Fibroblast of lung (primary cell): ENCODE measurements around the gene FHIP2A. TPM values are rescaled to one million over a fixed set of nuclear protein-coding genes. Genes with fewer than 3 reads are reported as not detected.
A peak's percentile ranks its signal among the peaks of the same experiment; 100 is the strongest.
"Not testable (repeated sequence)": the region's sequence is repeated elsewhere in the genome, so short reads cannot be mapped to it uniquely, and the experiment has no call there.

Experiments used
- DNase-seq, 2 donors: peaks; one replicate each; pipeline versions ENCODE4 v3.0.0 to v3.0.0-alpha.2; 2010; ENCODE audit warnings: low read depth in 2 of 2
- H2AFZ ChIP-seq: 2 replicates; pipeline ENCODE4 v1.5.1; 2012; ENCODE audit warnings: low read length, control low read depth, inconsistent platforms
- H3K27ac ChIP-seq: 2 replicates; pipeline ENCODE4 v1.5.1; 2011; ENCODE audit warnings: low read length, control low read depth; ENCODE audit not compliant: insufficient read depth
- H3K27me3 ChIP-seq: 2 replicates; pipeline ENCODE4 v1.5.1; 2011; ENCODE audit warnings: mild to moderate bottlenecking, low read length; ENCODE audit not compliant: control insufficient read depth, insufficient read depth
- H3K36me3 ChIP-seq: 2 replicates; pipeline ENCODE4 v1.5.1; 2011; ENCODE audit warnings: low read length; ENCODE audit not compliant: control insufficient read depth, insufficient read depth
- H3K4me1 ChIP-seq: 2 replicates; pipeline ENCODE4 v1.5.1; 2011; ENCODE audit warnings: low read length; ENCODE audit not compliant: control insufficient read depth, insufficient read depth; ENCODE audit errors: extremely low read depth
- H3K4me2 ChIP-seq: 2 replicates; pipeline ENCODE4 v1.5.1; 2011; ENCODE audit warnings: low read length, control low read depth; ENCODE audit not compliant: insufficient read depth; ENCODE audit errors: extremely low read depth
- H3K4me3 ChIP-seq, 4 experiments: fragments of 200-600 bp in 1 of 4; sonication (generic) in 1 of 4; replicated peaks in 1 of 4; 2 replicates each; pipeline ENCODE4 v1.5.1; 2011 to 2016; ENCODE audit warnings: low read length in 4 of 4, low read depth in 3 of 4, mild to moderate bottlenecking in 3 of 4, control low read depth in 2 of 4, inconsistent platforms in 1 of 4, mixed read lengths in 1 of 4; ENCODE audit not compliant: insufficient read depth in 1 of 4; ENCODE audit errors: control extremely low read depth in 1 of 4
- H3K79me2 ChIP-seq: 2 replicates; pipeline ENCODE4 v1.5.1; 2012; ENCODE audit warnings: mild to moderate bottlenecking, low read length, inconsistent platforms; ENCODE audit not compliant: control insufficient read depth, insufficient read depth
- H3K9ac ChIP-seq: 2 replicates; pipeline ENCODE4 v1.5.1; 2011; ENCODE audit warnings: mild to moderate bottlenecking, low read length, control low read depth; ENCODE audit not compliant: insufficient read depth
- H3K9me3 ChIP-seq: 2 replicates; pipeline ENCODE4 v1.5.1; 2012; ENCODE audit warnings: low read depth, low read length; ENCODE audit not compliant: control insufficient read depth, insufficient read depth
- H4K20me1 ChIP-seq: 2 replicates; pipeline ENCODE4 v1.5.1; 2011; ENCODE audit warnings: low read length; ENCODE audit not compliant: control insufficient read depth, insufficient read depth; ENCODE audit errors: extremely low read depth
- CTCF ChIP-seq, 2 donors: IDR thresholded peaks in 1 of 2; conservative IDR thresholded peaks in 1 of 2; 1 replicate in 1 of 2; 2 replicates in 1 of 2; pipeline ENCODE4 v1.5.1; 2011 to 2012; ENCODE audit warnings: low read length in 2 of 2, control low read depth in 1 of 2, inconsistent platforms in 1 of 2, low read depth in 1 of 2, mild to moderate bottlenecking in 1 of 2
- EZH2 ChIP-seq: IDR thresholded peaks from 2 replicates; pipeline ENCODE4 v1.5.1; 2012; ENCODE audit warnings: low read length, control low read depth, mild to moderate bottlenecking; ENCODE audit errors: missing control alignments
- polyA plus RNA-seq, 2 donors: library from polyadenylated mRNA; depleted of rRNA in 1 of 2; stranded (reverse) in 1 of 2; unstranded in 1 of 2; fragments of >200 nt; gene quantifications; 2 replicates each; pipeline ENCODE4 v1.2.1, GENCODE V29; 2011 to 2012; ENCODE audit warnings: missing spikeins in 1 of 2
- total RNA-seq: library from RNA; depleted of rRNA; stranded (reverse); fragments of >200 nt; gene quantifications from 2 replicates; pipeline ENCODE4 v1.2.1, GENCODE V29; 2014

FHIP2A gene
- total and polyA plus RNA-seq, 2 donors (not counting 1 experiment from before 2014, with no cell fraction given): 26.1 to 26.6 TPM

GRCh38 chr10:114773197-114773532 is 48.4 kb upstream of the FHIP2A start:
- Histone ChIP-seq H3K27me3 (no peaks in the 10 kb centered on the region), H3K9me3 (no peaks in the 10 kb centered on the region), H3K4me3 (no peak overlapping the region), H4K20me1 (no peaks in the 10 kb centered on the region), H3K4me1 (no peaks in the 10 kb centered on the region), H2AFZ (no peak overlapping the region), H3K79me2 (no peaks in the 10 kb centered on the region), H3K27ac (no peak overlapping the region), H3K9ac (no peak overlapping the region), H3K4me2 (no peak overlapping the region), H3K36me3 (no peaks in the 10 kb centered on the region)
- TF ChIP-seq EZH2: no peak
- no peak for TF ChIP-seq CTCF (conservative IDR thresholded peaks at IDR 0.05 in 1 of 2, IDR thresholded peaks at IDR 0.05 in 1 of 2; ENCODE audit: low read depth in 1 of 2, low read length in 2 of 2)
- DNase-seq: no peak

- H3K27ac ChIP-seq, H3K27me3 ChIP-seq, H3K9ac ChIP-seq, H4K20me1 ChIP-seq, H2AFZ ChIP-seq, H3K9me3 ChIP-seq, DNase-seq, H3K4me2 ChIP-seq, H3K36me3 ChIP-seq, H3K4me1 ChIP-seq, H3K79me2 ChIP-seq, H3K4me3 ChIP-seq: not testable (repeated sequence)
These were observed 46.5 kb upstream of the FHIP2A start for GRCh38 chr10:114775082-114775481.

DNA sequence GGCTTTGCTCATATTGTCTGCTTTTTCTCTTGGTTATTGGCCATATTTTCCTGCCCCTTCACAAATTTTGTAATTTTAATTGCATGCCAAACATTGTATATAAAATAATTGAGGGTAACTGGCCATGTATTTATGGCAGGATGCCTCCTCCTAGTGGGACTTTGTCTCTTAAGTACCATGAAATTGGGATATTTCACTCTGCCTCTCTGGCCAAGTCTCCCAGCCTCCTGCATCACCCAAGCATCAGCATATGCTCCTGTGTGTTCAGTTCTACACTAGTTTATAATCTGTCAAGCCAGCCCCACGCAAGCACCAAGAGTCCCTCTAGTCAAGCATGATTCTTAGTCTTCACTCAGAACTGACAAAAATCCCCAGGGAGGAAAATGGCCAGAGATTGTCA is 44.2 kb upstream of the FHIP2A start:
- no peak for DNase-seq
- H3K9me3 ChIP-seq: no peaks in the 10 kb centered on the region
- no peak overlapping the region for H3K4me3 ChIP-seq
- no peaks in the 10 kb centered on the region for H3K36me3 ChIP-seq
- H4K20me1 ChIP-seq: no peaks in the 10 kb centered on the region
- H3K79me2 ChIP-seq: no peaks in the 10 kb centered on the region
- TF ChIP-seq EZH2: no peak
- peaks cover 9% of the 10 kb centered on the region for H3K4me1 ChIP-seq
- no peaks in the 10 kb centered on the region for H3K27me3 ChIP-seq
- no peak overlapping the region for H3K9ac ChIP-seq
- no peak overlapping the region for H2AFZ ChIP-seq
- no peak overlapping the region for H3K4me2 ChIP-seq
- no peak overlapping the region for H3K27ac ChIP-seq

- H3K27me3 ChIP-seq: no peaks in the 10 kb centered on the region
- H3K4me2 ChIP-seq: no peak overlapping the region
- no peaks in the 10 kb centered on the region for H3K9me3 ChIP-seq
- TF ChIP-seq CTCF (conservative IDR thresholded peaks at IDR 0.05 in 1 of 2, IDR thresholded peaks at IDR 0.05 in 1 of 2; ENCODE audit: low read depth in 1 of 2, low read length in 2 of 2): no peak
- TF ChIP-seq EZH2: no peak
- no peak overlapping the region for H3K4me3 ChIP-seq
- no peaks in the 10 kb centered on the region for H3K36me3 ChIP-seq
- no peaks in the 10 kb centered on the region for H4K20me1 ChIP-seq
- peak overlapping the region; percentile 19 for H3K27ac ChIP-seq
- H3K9ac ChIP-seq: no peak overlapping the region
- H3K79me2 ChIP-seq: no peaks in the 10 kb centered on the region
- peaks cover 9% of the 10 kb centered on the region for H3K4me1 ChIP-seq
- H2AFZ ChIP-seq: no peak overlapping the region
- DNase-seq: peak; percentile 91 to 94
These were observed 41.6 kb upstream of the FHIP2A start for GRCh38 chr10:114779803-114780576.
